GM12878 (cell line): Measurements from ENCODE around the gene METAP1. TPM values are rescaled to one million over a fixed set of nuclear protein-coding genes. Genes with fewer than 3 reads are reported as not detected.

Experiments
- ATAC-seq: fragments of 200-7000 bp; cut with Tn5 transposase; 3 replicates; pipeline ENCODE4 v1.9.1; 2020; ENCODE audit warnings: mild to moderate bottlenecking, moderate library complexity
- BruUV-seq: library from RNA; stranded (reverse); fragments of 400-500 nt; replicated peaks from 2 replicates; lab custom pipeline; 2021; lab: Mats Ljungman, UMichigan
- CTCF ChIA-PET: fragments of 300-600 bp; sonication (Branson Sonifier 250); formaldehyde crosslinking; extraction: SDS; loops from one replicate; lab custom pipeline; 2021; ENCODE audit warnings: inconsistent platforms; lab: Yijun Ruan, JAX
- POLR2A ChIA-PET: fragments of 350-600 bp; formaldehyde crosslinking; extraction: SDS; loops from one replicate; lab custom pipeline; 2021; ENCODE audit warnings: inconsistent platforms; lab: Charles Lee
- RAD21 ChIA-PET: fragments of 300-600 bp; sonication (Branson Sonifier 250); formaldehyde crosslinking; loops from one replicate; lab custom pipeline; 2023; ENCODE audit warnings: antibody characterized with exemption; ENCODE audit not compliant: unreplicated experiment; lab: Charles Lee
- SMC1A ChIA-PET: fragments of 300-600 bp; sonication (Branson Sonifier 250); formaldehyde crosslinking; loops from one replicate; lab custom pipeline; 2023; ENCODE audit not compliant: unreplicated experiment, uncharacterized antibody; lab: Charles Lee
- DNase-seq: peaks from one replicate; pipeline ENCODE4 v3.0.0-alpha.2; 2011; ENCODE audit warnings: low read depth, low spot score
- FAIRE-seq: peaks from 3 replicates; lab custom pipeline; 2011; peaks lifted over from hg19 to GRCh38; lab: Jason Lieb, UNC
- H2AFZ ChIP-seq: 2 replicates; pipeline ENCODE4 v1.6.0; 2011; ENCODE audit warnings: low read depth, low read length, control low read depth; ENCODE audit not compliant: control insufficient read depth
- H3K27ac ChIP-seq: 2 replicates; pipeline ENCODE4 v1.5.1; 2011; ENCODE audit warnings: control low read depth; ENCODE audit not compliant: control insufficient read depth, insufficient read depth
- H3K27me3 ChIP-seq, 2 experiments: replicated peaks in 1 of 2; 2 replicates each; pipeline versions ENCODE4 v1.6.0 to v1.6.1; 2011; ENCODE audit warnings: low read length in 1 of 2; ENCODE audit not compliant: control insufficient read depth in 2 of 2, insufficient read depth in 2 of 2
- H3K36me3 ChIP-seq, 2 experiments: 2 replicates each; pipeline ENCODE4 v1.5.1; 2011; ENCODE audit warnings: low read length in 1 of 2; ENCODE audit not compliant: control insufficient read depth in 2 of 2, insufficient read depth in 2 of 2
- H3K4me1 ChIP-seq: 2 replicates; pipeline ENCODE4 v1.6.1; 2011; ENCODE audit warnings: mild to moderate bottlenecking, low read length, moderate library complexity, mixed read lengths; ENCODE audit not compliant: control insufficient read depth, insufficient read depth
- H3K4me2 ChIP-seq: 2 replicates; pipeline ENCODE4 v1.6.0; 2011; ENCODE audit warnings: control low read depth; ENCODE audit not compliant: control insufficient read depth, insufficient read depth
- H3K4me3 ChIP-seq: fragments of 200-600 bp; sonication (generic); 2 replicates; pipeline ENCODE4 v1.5.1; 2016
- H3K79me2 ChIP-seq: 2 replicates; pipeline ENCODE4 v1.6.0; 2011; ENCODE audit warnings: low read length; ENCODE audit not compliant: control insufficient read depth, insufficient read depth
- H3K9ac ChIP-seq: 2 replicates; pipeline ENCODE4 v1.8.0; 2011; ENCODE audit warnings: low read length, control low read depth, mixed read lengths; ENCODE audit not compliant: control insufficient read depth, insufficient read depth
- H3K9me3 ChIP-seq: replicated peaks from 3 replicates; pipeline ENCODE4 v1.5.1; 2011; ENCODE audit warnings: mild to moderate bottlenecking, low read length; ENCODE audit not compliant: control insufficient read depth, insufficient read depth
- H4K20me1 ChIP-seq: 2 replicates; pipeline ENCODE4 v1.6.0; 2011; ENCODE audit not compliant: control insufficient read depth, insufficient read depth
- BCL11A ChIP-seq: IDR thresholded peaks from 2 replicates; pipeline ENCODE4 v1.6.1; 2011; ENCODE audit warnings: low read depth, low read length
- CBX3 ChIP-seq: fragments of 200-600 bp; sonication (generic); IDR thresholded peaks from 2 replicates; pipeline ENCODE4 v1.6.1; 2016; ENCODE audit warnings: low read depth, borderline replicate concordance
- DPF2 ChIP-seq: fragments of 450-650 bp; IDR thresholded peaks from 2 replicates; pipeline ENCODE4 v1.6.1; 2017; ENCODE audit warnings: mild to moderate bottlenecking
- POLR2AphosphoS2 ChIP-seq: IDR thresholded peaks from 2 replicates; pipeline ENCODE4 v1.6.1; 2011; ENCODE audit warnings: low read depth, mild to moderate bottlenecking, low read length, improper control_type of control experiment, moderate library complexity
- RUNX3 ChIP-seq: IDR thresholded peaks from 2 replicates; pipeline ENCODE4 v1.6.1; 2012; ENCODE audit warnings: low read length, inconsistent platforms
- YBX1 ChIP-seq: fragments of 450-650 bp; IDR thresholded peaks from 2 replicates; pipeline ENCODE4 v1.6.1; 2016; ENCODE audit warnings: antibody characterized with exemption
- WGBS: methylation state at CpG from one replicate; pipeline ENCODE4 v1.1.6; 2016; ENCODE audit warnings: low lambda C conversion rate; ENCODE audit not compliant: insufficient replicate concordance, insufficient coverage; ENCODE audit errors: missing lambda C conversion rate; 5-methylcytosine and 5-hydroxymethylcytosine counted together
- in situ Hi-C: fragments of 300-500 bp; cut with MboI; formaldehyde crosslinking; loops from 9 replicates; pipeline ENCODE4 v1.14.3; 2018; ENCODE audit warnings: mixed read lengths
- intact Hi-C: fragments of 100-400 bp; cut with micrococcal nuclease; formaldehyde crosslinking; loops from one replicate; pipeline ENCODE4 v1.14.2; 2022; ENCODE audit not compliant: unreplicated experiment
- polyA plus RNA-seq, 11 experiments: library from polyadenylated mRNA; depleted of rRNA in 4 of 11; unstranded in 6 of 11; stranded (reverse) in 5 of 11; fragments of >200 nt; fragmentation: Nextera tagmentation in 4 of 11; fragmentation: Illumina TruSeq in 1 of 11; extraction: Ambion mirVana in 4 of 11; extraction: Trizol in 1 of 11; gene quantifications; 1 replicate in 1 of 11; 2 replicates in 10 of 11; pipeline versions ENCODE4 v1.2.1 to v1.2.3, GENCODE V29; 2011 to 2016; ENCODE audit warnings: inconsistent platforms in 2 of 11, missing spikeins in 2 of 11, low read depth in 1 of 11
- total RNA-seq, 4 experiments: library from RNA; depleted of rRNA in 3 of 4; stranded (reverse); fragments of >200 nt in 3 of 4; fragmentation: Illumina TruSeq in 1 of 4; extraction: Trizol in 1 of 4; gene quantifications; 2 replicates each; pipeline versions ENCODE4 v1.2.1 to v1.2.3, GENCODE V29; 2013 to 2021
- TF ChIP-seq, protein P1 (sequence below): IDR thresholded peaks from 2 replicates; pipeline ENCODE4 v1.6.1; 2011; ENCODE audit warnings: low read depth, low read length, improper control_type of control experiment, borderline replicate concordance

The METAP1 gene
- total and polyA plus RNA-seq, 10 of the 15 experiments (the other 5 are each of a cell fraction or from before 2014, with no cell fraction given) = 22.7 to 71.4 (median 45.1) TPM

DNA sequence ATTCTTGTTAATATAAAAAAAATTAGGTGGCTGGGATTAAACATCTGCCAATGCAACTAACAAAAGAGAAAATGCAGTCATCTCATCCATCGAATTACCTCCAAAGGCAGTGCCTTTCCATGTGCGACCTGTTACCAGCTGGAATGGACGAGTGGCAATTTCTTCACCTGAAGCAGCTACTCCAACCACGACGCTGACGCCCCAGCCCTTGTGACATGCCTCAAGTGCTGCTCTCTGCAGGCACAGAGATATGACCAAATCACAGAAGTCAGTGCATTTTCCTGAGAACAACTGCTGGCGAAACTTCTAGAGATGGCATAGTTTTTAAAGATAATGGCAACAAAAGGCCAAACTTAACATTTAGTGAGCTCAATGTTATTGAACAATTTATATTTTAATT, 79.3 kb downstream of the METAP1 start:
- BruUV-seq = no TSS peak
- in situ Hi-C loops = loop anchor here (25.0 kb wide), 1 partner anchor 862 kb away; the partner anchor contains the start of gene DNAJB14
- ChIA-PET CTCF (interaction anchor here (0.6 kb wide), 1 partner anchor 849 kb away, joined by 4 read pairs; no protein-coding TSS in a partner anchor), SMC1A (interaction anchor here (0.7 kb wide), 1 partner anchor 196 kb away, joined by 3 read pairs; no protein-coding TSS in a partner anchor), RAD21 (no interaction called here), POLR2A (interaction anchor here (0.5 to 1.1 kb wide), 3 partner anchors 13 to 885 kb away, joined by 3 to 4 read pairs (median 4); partner anchors contain the start of gene ADH5)
- FAIRE-seq (no peak), DNase-seq (no peak)
- H3K36me3 ChIP-seq = peaks cover 0 to 26% of the 10 kb centered on the region in 2 experiments; a peak in 2 of 4 replicates
- no peak overlapping the region for H3K9ac ChIP-seq
- intact Hi-C loops = no loop called here
- no peaks in the 10 kb centered on the region for H3K27me3 ChIP-seq
- H3K4me2 ChIP-seq = no peak overlapping the region
- H3K4me3 ChIP-seq = no peak overlapping the region
- no peaks in the 10 kb centered on the region for H3K9me3 ChIP-seq
- no peak for TF ChIP-seq YBX1
- no peak for TF ChIP-seq DPF2
- TF ChIP-seq BCL11A = no peak
- TF ChIP-seq, protein P1, sequence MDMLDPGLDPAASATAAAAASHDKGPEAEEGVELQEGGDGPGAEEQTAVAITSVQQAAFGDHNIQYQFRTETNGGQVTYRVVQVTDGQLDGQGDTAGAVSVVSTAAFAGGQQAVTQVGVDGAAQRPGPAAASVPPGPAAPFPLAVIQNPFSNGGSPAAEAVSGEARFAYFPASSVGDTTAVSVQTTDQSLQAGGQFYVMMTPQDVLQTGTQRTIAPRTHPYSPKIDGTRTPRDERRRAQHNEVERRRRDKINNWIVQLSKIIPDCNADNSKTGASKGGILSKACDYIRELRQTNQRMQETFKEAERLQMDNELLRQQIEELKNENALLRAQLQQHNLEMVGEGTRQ = no peak
- TF ChIP-seq RUNX3 = no peak
- no peak for TF ChIP-seq POLR2AphosphoS2
- no peak for TF ChIP-seq CBX3
- TF ChIP-seq, all 136 proteins: peak for 0
- Histone ChIP-seq H3K27ac (no peak overlapping the region), H4K20me1 (no peaks in the 10 kb centered on the region), H3K79me2 (no peaks in the 10 kb centered on the region), H3K4me1 (no peaks in the 10 kb centered on the region), H2AFZ (no peak overlapping the region)
- WGBS = 95% methylated on average over 7 of the region's 7 CpGs
- no peak for ATAC-seq
